Measurements from ENCODE around the gene LGI1. TPM values are rescaled to one million over a fixed set of nuclear protein-coding genes. Genes with fewer than 3 reads are reported as not detected.

Gene LGI1
- total and polyA plus RNA-seq, 2 of the 8 experiments (the other 6 are each of a cell fraction or from before 2014, with no cell fraction given): 0.15 TPM; not detected in 1

- Histone ChIP-seq H3K27me3 (replicated peaks in 1 of 4; ENCODE audit: control insufficient read depth in 3 of 4, extremely low read depth in 1 of 4, insufficient read depth in 3 of 4, low read length in 3 of 4) (no peaks in the 10 kb centered on the region), H2AFZ (ENCODE audit: low read length) (no peak overlapping the region), H3K9ac (replicated peaks in 1 of 4; ENCODE audit: extremely low read depth in 1 of 4, low read depth in 3 of 4, low read length in 3 of 4) (no peak overlapping the region), H3K9me3 (ENCODE audit: insufficient read depth in 2 of 2, low read depth in 1 of 2, low read length in 1 of 2) (no peaks in the 10 kb centered on the region), H2BK120ac (replicated peaks; ENCODE audit: low read depth, low read length) (no peak overlapping the region), H2BK15ac (ENCODE audit: low read length) (no peak overlapping the region), H3K79me2 (ENCODE audit: control insufficient read depth in 1 of 2, insufficient read depth in 2 of 2, low read length in 2 of 2) (no peaks in the 10 kb centered on the region), H3K4me3 (ENCODE audit: extremely low read depth in 1 of 4, insufficient read depth in 2 of 4, low read depth in 3 of 4, low read length in 4 of 4) (no peak overlapping the region), H3K14ac (ENCODE audit: insufficient read length) (no peak overlapping the region), H3K27ac (ENCODE audit: low read depth, low read length) (no peak overlapping the region), H3K4me1 (replicated peaks in 1 of 4; ENCODE audit: control insufficient read depth in 3 of 4, insufficient read depth in 4 of 4, low read length in 3 of 4) (peaks cover 0 to 6% (median 1%) of the 10 kb centered on the region in 4 experiments; a peak in 2 of 7 replicates), H2AK5ac (ENCODE audit: low read depth, low read length) (no peak overlapping the region), H2BK20ac (ENCODE audit: low read length) (no peak overlapping the region), H4K5ac (ENCODE audit: insufficient read length, low read depth, low read length) (no peak overlapping the region), H3K4me2 (ENCODE audit: insufficient read depth in 1 of 2, low read depth in 2 of 2, low read length in 2 of 2) (no peak overlapping the region), H2BK12ac (ENCODE audit: low read depth, low read length) (no peak overlapping the region), H3K79me1 (ENCODE audit: low read depth, low read length) (no peaks in the 10 kb centered on the region), H3K56ac (replicated peaks; ENCODE audit: insufficient read length, low read depth, low read length) (no peak overlapping the region), H3K23me2 (ENCODE audit: low read depth, low read length) (no peaks in the 10 kb centered on the region), H3K18ac (ENCODE audit: extremely low read depth, low read length) (no peak overlapping the region), H3K23ac (ENCODE audit: insufficient read length) (no peak overlapping the region), H2BK5ac (ENCODE audit: low read depth, low read length) (no peak overlapping the region), H4K91ac (replicated peaks; ENCODE audit: insufficient read length, low read length) (peak overlapping the region; percentile 22), H3K4ac (replicated peaks; ENCODE audit: insufficient read length, low read depth, low read length) (no peak overlapping the region), H4K8ac (ENCODE audit: extremely low read depth, insufficient read depth, low read length) (no peak overlapping the region), H3K36me3 (ENCODE audit: control insufficient read depth in 2 of 4, insufficient read depth in 4 of 4, low read length in 3 of 4) (no peaks in the 10 kb centered on the region), H4K20me1 (replicated peaks in 1 of 2; ENCODE audit: control insufficient read depth in 1 of 2, insufficient read depth in 2 of 2, low read length in 2 of 2) (no peaks in the 10 kb centered on the region)
- ChIA-PET POLR2A (ENCODE audit: partially characterized antibody) (interaction anchor here (1.2 kb wide), 1 partner anchor 16 kb away, joined by 3 read pairs; the partner anchor contains the start of gene LGI1), CTCF (ENCODE audit: partially characterized antibody) (interaction anchor here (0.7 to 2.5 kb wide), 4 partner anchors 11 to 147 kb away, joined by 3 to 10 read pairs (median 6); no protein-coding TSS in a partner anchor)
- DNase-seq (ENCODE audit: low read depth in 1 of 2, low spot score in 2 of 2) (no peak), FAIRE-seq (no peak)
- 89% methylated on average over 4 of the region's 4 CpGs; no CpG with 5 or more reads in 1 of the 2 experiments for WGBS, 2 experiments (ENCODE audit: extremely low coverage in 1 of 2, insufficient coverage in 1 of 2, insufficient read length in 1 of 2, insufficient replicate concordance in 2 of 2, low coverage in 1 of 2, low lambda C conversion rate in 2 of 2, missing lambda C conversion rate in 1 of 2)
- no peak for TF ChIP-seq EZH2 (IDR thresholded peaks at IDR 0.05; ENCODE audit: low read depth, low read length, severe bottlenecking)
Measured at GRCh38 chr10:93773705-93774104, 16.0 kb downstream of the LGI1 start.
